ENCODE measurements around the gene SH3TC1. TPM values are rescaled to one million over a fixed set of nuclear protein-coding genes. Genes with fewer than 3 reads are reported as not detected.

The SH3TC1 gene
- total and polyA plus RNA-seq, 2 of the 13 experiments (the other 11 are each of a cell fraction or from before 2014, with no cell fraction given): 14.9 to 21.8 TPM

DNA sequence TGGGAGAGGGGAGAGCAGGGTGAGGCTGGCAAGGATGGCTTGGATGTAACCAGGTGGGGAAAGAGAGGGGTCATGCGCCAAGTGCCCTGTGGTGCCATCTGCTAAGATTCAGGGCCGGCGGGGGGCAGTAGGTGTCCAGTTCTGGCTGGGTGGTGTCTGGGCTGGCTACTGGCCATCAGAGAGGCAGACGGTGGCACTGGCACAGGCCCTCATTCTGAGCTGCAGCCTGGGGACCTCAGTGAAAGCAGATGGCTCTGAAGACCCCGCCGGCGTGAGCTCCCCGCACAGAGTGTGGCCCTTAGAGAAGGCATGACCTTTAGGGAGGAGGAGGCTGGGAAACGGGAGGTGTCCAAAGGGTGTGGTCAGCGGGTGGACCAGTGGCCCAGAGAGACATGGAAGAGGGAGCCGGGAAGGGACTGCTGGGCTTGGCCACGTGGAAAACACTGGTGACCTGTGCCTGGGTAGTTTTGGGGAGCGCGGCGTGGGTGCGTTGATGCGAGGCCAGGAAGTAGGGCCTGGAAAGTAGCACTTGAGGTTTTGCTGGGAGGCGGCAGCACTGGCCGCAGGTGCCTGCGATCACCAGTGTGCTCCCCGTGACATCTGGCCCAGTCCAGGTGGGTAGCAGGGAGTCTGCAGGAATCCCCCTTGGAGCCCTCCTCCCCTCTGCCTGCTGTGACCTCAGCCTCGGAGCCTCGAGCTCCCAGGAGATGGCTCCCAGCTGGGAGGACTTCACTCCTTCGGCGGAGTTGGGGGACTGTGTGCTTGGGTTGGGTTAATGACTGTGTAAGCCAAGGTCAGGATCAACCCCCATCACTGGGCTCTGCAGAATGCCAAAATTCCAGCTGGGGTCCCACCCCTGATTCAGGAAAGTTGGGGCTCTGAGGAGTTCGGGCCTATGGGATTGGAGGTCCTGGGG, 9.3 kb upstream of the SH3TC1 start (continued):
- TF ChIP-seq, protein P1, sequence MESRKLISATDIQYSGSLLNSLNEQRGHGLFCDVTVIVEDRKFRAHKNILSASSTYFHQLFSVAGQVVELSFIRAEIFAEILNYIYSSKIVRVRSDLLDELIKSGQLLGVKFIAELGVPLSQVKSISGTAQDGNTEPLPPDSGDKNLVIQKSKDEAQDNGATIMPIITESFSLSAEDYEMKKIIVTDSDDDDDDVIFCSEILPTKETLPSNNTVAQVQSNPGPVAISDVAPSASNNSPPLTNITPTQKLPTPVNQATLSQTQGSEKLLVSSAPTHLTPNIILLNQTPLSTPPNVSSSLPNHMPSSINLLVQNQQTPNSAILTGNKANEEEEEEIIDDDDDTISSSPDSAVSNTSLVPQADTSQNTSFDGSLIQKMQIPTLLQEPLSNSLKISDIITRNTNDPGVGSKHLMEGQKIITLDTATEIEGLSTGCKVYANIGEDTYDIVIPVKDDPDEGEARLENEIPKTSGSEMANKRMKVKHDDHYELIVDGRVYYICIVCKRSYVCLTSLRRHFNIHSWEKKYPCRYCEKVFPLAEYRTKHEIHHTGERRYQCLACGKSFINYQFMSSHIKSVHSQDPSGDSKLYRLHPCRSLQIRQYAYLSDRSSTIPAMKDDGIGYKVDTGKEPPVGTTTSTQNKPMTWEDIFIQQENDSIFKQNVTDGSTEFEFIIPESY (CRISPR knock-in tag; IDR thresholded peaks at IDR 0.05): peak; percentile 59; the same call in 1 of the 2 replicates
- TF ChIP-seq STAG1 (CRISPR knock-in tag; IDR thresholded peaks at IDR 0.05) (peak; percentile 22; the same call in 1 of the 2 replicates), HHEX (CRISPR knock-in tag; IDR thresholded peaks at IDR 0.05) (no peak), JUN (CRISPR knock-in tag; IDR thresholded peaks at IDR 0.05) (no peak), BORCS8-MEF2B (CRISPR knock-in tag; IDR thresholded peaks at IDR 0.05) (no peak), SIN3B (IDR thresholded peaks at IDR 0.05; ENCODE audit: low read length) (no peak), ZNF552 (CRISPR knock-in tag; IDR thresholded peaks at IDR 0.05; ENCODE audit: borderline replicate concordance) (no peak), MYNN (CRISPR knock-in tag; IDR thresholded peaks at IDR 0.05; ENCODE audit: low read depth) (no peak), ZNF747 (CRISPR knock-in tag; IDR thresholded peaks at IDR 0.05; ENCODE audit: borderline replicate concordance) (no peak)
- TF ChIP-seq, protein P2, sequence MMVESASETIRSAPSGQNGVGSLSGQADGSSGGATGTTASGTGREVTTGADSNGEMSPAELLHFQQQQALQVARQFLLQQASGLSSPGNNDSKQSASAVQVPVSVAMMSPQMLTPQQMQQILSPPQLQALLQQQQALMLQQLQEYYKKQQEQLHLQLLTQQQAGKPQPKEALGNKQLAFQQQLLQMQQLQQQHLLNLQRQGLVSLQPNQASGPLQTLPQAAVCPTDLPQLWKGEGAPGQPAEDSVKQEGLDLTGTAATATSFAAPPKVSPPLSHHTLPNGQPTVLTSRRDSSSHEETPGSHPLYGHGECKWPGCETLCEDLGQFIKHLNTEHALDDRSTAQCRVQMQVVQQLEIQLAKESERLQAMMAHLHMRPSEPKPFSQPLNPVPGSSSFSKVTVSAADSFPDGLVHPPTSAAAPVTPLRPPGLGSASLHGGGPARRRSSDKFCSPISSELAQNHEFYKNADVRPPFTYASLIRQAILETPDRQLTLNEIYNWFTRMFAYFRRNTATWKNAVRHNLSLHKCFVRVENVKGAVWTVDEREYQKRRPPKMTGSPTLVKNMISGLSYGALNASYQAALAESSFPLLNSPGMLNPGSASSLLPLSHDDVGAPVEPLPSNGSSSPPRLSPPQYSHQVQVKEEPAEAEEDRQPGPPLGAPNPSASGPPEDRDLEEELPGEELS (CRISPR knock-in tag; IDR thresholded peaks at IDR 0.05): no peak
- TF ChIP-seq, protein P3, sequence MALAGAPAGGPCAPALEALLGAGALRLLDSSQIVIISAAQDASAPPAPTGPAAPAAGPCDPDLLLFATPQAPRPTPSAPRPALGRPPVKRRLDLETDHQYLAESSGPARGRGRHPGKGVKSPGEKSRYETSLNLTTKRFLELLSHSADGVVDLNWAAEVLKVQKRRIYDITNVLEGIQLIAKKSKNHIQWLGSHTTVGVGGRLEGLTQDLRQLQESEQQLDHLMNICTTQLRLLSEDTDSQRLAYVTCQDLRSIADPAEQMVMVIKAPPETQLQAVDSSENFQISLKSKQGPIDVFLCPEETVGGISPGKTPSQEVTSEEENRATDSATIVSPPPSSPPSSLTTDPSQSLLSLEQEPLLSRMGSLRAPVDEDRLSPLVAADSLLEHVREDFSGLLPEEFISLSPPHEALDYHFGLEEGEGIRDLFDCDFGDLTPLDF (CRISPR knock-in tag; IDR thresholded peaks at IDR 0.05): no peak
- TF ChIP-seq, protein P4, sequence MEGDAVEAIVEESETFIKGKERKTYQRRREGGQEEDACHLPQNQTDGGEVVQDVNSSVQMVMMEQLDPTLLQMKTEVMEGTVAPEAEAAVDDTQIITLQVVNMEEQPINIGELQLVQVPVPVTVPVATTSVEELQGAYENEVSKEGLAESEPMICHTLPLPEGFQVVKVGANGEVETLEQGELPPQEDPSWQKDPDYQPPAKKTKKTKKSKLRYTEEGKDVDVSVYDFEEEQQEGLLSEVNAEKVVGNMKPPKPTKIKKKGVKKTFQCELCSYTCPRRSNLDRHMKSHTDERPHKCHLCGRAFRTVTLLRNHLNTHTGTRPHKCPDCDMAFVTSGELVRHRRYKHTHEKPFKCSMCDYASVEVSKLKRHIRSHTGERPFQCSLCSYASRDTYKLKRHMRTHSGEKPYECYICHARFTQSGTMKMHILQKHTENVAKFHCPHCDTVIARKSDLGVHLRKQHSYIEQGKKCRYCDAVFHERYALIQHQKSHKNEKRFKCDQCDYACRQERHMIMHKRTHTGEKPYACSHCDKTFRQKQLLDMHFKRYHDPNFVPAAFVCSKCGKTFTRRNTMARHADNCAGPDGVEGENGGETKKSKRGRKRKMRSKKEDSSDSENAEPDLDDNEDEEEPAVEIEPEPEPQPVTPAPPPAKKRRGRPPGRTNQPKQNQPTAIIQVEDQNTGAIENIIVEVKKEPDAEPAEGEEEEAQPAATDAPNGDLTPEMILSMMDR (CRISPR knock-in tag; IDR thresholded peaks at IDR 0.05): 0 out of 2 replicates have a peak, but pooled peaks have one; percentile 26

Measured in HepG2 (cell line).